PC-3 (cell line): ENCODE measurements around the gene FZD4.

ENCODE experiments used
- EZH2 ChIP-seq: fragments of 300-600 bp; sonication (generic); IDR thresholded peaks from one replicate; pipeline ENCODE4 v1.6.1; 2017; ENCODE audit warnings: antibody characterized with exemption, mild to moderate bottlenecking, low read length; ENCODE audit not compliant: unreplicated experiment
- EZH2phosphoT487 ChIP-seq: fragments of 300-600 bp; sonication (generic); IDR thresholded peaks from 2 replicates; pipeline ENCODE4 v1.6.1; 2018; ENCODE audit warnings: mild to moderate bottlenecking, antibody characterized with exemption, low read length, borderline replicate concordance
- TF ChIP-seq, protein P1 (sequence below): fragments of 300-600 bp; sonication (generic); conservative IDR thresholded peaks from 2 replicates; pipeline ENCODE4 v1.5.1; 2017; ENCODE audit warnings: antibody characterized with exemption, low read depth, mild to moderate bottlenecking, low read length

- TF ChIP-seq EZH2 = no peak
- TF ChIP-seq, protein P1, sequence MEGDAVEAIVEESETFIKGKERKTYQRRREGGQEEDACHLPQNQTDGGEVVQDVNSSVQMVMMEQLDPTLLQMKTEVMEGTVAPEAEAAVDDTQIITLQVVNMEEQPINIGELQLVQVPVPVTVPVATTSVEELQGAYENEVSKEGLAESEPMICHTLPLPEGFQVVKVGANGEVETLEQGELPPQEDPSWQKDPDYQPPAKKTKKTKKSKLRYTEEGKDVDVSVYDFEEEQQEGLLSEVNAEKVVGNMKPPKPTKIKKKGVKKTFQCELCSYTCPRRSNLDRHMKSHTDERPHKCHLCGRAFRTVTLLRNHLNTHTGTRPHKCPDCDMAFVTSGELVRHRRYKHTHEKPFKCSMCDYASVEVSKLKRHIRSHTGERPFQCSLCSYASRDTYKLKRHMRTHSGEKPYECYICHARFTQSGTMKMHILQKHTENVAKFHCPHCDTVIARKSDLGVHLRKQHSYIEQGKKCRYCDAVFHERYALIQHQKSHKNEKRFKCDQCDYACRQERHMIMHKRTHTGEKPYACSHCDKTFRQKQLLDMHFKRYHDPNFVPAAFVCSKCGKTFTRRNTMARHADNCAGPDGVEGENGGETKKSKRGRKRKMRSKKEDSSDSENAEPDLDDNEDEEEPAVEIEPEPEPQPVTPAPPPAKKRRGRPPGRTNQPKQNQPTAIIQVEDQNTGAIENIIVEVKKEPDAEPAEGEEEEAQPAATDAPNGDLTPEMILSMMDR = no peak
- no peak for TF ChIP-seq EZH2phosphoT487
These were observed 2.8 kb downstream of the FZD4 start for GRCh38 chr11:86952221-86952875.
